ENCODE measurements around the gene ONECUT3.
"Not testable (repeated sequence)": the region's sequence is repeated elsewhere in the genome, so short reads cannot be mapped to it uniquely, and the experiment has no call there.

Gene ONECUT3

DNA sequence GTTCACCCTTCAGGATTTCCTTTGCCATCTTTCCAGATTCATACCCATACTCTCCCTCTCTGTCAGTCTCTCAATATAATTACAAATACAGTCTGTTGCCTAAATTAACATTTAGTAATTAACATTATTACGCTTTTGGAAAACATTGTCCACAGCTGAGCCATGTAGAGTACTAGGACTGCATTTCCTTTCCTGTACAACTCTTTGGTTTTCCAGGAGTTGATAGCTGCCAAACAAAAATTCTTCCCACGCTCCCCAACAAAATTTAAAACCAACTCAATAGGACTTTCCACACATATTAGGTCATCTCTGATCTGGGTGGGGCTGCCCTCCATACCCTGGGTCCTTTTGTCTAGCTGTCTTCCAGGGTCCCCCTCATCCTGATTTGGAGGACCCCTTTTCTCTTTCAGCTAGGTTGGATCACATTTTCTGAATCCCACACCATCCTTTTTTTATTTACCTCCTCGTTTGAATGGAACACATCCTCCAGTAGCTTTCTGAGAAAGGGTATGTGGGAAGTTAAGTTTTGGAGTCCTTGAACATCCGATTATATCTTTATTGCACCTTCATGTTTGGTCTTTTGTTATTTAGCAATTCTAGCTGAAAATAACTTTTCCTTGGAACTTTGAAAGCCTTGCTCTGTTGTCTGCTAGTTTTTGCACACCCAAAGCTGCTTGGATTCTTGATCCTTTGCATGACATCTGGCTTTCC, 17.7 kb downstream of the ONECUT3 start:
- DNase-seq, result no peak

DNA sequence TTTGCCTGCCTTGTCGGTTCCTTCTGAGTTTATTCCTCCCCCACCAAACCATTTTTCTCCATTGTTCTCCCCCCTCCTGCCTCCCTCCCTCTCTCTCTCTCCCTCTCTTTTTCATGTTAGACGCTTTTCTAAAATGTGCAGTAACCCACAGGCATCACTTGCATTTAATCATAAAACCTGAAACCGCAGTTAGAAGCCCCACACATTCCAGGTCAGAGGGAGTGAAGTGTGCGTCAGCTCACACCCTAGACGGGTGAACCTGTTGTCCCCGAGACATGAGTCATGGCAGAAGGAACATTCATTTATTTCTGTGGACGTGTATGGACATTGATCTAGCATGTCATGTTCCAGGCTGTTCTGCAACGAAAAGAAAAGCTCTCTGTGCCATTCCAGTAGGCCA, 19.9 kb downstream of the ONECUT3 start:
- no peak for DNase-seq

DNA sequence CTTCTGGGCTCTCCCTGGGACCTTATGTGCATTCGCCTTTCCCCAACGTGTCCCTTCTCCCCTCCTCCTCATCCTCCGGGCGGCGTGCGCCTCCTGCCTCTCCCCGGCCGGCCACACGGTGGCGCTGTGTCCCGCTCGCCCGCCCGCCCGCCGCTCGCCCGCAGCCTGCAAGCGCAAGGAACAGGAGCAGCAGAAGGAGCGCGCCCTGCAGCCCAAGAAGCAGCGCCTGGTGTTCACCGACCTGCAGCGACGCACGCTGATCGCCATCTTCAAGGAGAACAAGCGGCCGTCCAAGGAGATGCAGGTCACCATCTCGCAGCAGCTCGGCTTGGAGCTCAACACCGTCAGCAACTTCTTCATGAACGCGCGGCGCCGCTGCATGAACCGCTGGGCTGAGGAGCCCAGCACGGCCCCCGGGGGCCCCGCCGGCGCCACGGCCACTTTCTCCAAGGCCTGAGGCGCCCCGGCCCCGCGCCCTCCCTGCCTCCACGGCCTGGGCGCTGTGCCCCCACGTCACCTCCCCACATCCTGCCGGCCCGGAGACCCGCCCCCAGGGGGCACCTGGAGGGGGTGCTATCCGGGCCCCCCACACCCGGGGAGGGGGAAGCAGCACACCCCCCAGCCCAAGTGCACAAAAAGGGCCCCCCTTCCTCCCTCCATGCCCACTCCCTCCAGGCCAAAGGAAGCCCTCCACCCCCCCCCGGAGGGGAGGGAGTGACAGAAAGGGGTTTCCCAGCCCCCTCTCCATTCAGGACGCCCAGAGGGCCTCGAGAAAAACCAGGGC, 21.9 kb downstream of the ONECUT3 start:
- no peak for DNase-seq

GRCh38 chr19:1775951-1776605, 22.8 kb downstream of the ONECUT3 start:
- DNase-seq, result no peak

- no peak for DNase-seq
These were observed 23.4 kb downstream of the ONECUT3 start for GRCh38 chr19:1776606-1777147.

DNA sequence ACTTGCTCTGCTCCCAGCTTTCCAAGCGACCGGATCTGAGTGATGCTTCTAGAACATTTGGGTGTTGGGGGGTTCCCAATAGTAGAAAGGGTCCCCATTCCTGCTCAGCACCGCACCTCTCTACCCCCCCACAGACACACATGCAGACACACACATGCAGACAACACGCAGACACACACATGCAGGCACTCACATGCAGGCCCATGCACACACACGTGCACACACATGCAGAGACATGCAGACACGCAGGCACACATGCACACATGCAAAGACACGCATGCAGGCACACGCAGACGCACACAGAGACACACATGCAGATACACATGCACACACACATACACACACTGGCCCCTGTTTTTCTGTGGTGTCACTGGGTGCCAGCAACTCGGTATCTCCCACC, 23.8 kb downstream of the ONECUT3 start:
- no peak for DNase-seq

DNA sequence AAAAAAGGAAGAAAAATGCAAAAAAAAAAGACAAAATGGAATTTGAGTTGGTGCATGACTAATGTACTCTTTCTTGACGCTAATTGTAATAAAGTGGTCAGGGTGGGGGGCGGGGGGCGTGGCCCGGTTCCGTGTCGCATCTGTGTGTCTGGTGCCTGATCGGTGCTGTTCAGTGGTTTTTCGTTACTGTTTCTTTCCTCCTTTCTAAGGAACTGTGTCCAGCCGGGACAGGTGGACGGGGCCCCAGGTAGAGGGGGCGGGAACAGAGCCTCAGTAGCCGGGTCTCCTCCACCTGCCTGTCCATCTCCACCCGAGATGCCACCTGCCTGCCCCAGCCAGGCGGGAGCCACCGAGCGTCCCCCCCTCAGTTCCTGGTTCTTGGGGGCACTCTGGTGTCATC, 26.3 kb downstream of the ONECUT3 start:
- no peak for DNase-seq

DNA sequence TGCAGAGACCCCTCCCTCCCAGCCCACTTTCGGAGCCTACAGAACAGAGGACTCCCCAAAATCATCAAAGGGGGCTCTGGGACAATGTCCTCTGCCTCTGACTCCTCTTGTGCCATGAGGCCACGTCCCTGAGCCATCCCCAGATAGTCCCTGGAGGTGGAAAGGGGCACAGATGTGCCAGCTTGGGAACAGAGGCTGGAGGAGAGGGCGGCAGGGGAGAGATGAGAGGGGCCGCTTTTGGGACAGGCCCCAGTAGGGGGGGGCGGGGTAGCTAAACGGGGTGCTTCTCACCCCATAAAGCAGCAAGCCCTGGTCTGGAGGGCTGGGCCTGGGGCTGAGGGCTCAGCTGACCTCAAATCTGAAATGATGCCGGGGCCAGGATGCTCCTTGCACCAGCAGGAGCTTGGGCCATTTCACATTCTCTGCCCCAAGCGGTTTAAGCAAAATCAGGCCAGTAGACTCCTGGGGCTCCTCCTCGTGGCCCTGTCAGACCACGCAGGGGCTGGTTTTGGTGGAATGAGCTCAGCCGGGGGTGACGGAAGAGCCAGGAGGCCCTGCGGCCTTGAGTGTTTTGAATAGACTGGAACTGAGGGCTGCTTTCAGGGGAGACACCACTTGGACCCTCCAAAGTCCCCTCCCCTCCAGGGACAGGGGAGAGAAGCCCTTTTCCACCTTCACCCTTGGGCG, 27.1 kb downstream of the ONECUT3 start:
- no peak for DNase-seq

DNA sequence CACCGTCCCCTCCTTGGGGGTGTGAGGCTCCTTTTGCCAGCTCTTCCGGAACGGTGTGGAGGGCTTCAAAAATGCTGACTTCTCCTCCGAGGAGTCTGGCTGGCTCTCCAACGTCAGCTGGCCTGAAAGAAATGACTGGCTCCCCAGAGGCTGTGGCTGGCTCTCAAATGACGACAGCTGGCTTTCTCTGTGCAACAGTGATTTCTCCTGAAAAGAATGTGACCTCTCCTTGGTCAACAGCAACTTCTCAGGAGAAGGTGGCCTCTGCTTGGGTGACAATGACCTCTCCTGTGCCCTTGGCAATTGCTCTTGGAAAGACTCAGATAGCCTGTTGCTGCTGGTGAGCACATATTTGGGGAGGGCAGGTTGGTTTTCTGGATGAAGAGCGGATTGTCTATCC, 29.2 kb downstream of the ONECUT3 start:
- no peak for DNase-seq

DNA sequence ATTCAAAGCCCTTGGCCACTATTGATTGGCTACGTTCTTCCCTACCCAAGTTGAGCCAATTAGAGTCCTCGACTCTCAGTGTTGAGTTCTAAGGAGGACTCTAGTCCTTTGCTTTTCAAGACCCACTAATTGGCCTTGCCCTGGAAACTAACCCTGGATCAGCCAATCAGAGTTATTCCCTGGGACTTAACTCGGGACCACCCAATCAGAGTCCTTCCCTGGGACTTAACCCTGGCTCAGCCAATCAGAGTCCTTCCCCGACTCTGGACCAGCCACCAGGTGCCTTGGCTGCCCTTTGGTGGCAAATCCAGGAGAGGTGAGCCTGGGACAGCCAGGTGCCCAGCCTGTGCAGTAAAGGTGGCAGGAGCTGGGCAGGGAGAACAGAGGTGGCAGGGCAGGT, 30.0 kb downstream of the ONECUT3 start:
- no peak for DNase-seq

GRCh38 chr19:1783874-1784273, 30.6 kb downstream of the ONECUT3 start:
- DNase-seq, result no peak

DNA sequence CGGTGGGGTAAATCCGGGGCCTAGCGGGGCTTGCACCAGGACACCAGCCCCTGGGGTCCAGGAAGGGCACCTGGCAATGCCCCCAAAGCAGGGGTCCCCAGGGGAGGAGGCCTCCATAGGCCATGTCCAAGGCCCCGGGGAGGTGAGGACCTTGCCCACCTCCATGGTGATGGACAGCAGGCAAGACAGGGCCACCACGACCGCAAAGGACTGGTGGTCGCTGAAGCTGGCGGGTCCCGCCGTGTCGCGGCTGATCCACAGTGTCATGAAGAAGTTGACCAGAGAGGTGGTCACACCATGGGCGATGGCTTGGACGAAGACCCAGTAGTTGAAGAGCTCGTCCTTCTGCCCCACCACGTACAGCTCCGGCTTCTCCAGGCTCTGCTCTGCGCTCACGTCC, 32.0 kb downstream of the ONECUT3 start:
- no peak for DNase-seq

DNA sequence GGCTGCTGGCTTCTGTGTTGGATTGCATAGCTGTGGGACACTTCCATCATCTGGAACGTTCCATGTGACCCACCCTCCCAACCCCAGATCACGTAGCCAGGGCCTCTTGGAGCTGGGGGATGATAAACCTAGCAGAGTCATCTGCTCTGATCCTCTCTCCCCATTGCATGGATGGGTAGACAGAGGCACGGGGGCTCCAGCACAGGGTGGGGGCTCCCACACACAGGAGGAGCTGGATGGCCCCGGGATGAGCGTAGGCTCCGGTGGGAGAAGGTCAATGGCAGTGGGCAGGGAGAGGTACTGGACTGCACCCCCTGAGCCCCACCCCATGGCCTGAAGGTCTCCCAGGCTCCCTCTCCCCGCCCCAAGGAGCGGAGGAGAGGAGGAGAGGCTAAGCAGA, 33.4 kb downstream of the ONECUT3 start:
- no peak for DNase-seq

DNA sequence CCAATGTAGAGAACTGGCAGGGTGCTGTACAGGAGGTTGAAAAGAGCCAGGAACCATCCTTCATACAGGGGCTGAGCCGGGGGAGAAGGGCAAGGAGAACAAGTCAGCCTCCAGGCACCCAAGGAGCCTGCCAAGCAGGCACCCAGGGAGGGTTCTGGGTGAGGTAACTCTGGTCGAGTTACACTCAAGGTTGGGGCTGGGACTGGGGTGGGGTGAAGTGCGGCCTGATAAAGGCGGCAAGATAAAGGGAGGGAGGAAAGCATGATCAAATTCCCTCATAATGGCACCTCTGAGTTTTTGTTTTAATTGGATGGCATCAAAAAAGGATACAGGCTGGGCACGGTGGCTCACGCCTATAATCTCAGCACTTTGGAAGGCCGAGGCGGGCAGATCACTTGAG, 33.8 kb downstream of the ONECUT3 start:
- DNase-seq, result no peak

GRCh38 chr19:1789261-1790041, 36.1 kb downstream of the ONECUT3 start:
- no peak for DNase-seq

DNA sequence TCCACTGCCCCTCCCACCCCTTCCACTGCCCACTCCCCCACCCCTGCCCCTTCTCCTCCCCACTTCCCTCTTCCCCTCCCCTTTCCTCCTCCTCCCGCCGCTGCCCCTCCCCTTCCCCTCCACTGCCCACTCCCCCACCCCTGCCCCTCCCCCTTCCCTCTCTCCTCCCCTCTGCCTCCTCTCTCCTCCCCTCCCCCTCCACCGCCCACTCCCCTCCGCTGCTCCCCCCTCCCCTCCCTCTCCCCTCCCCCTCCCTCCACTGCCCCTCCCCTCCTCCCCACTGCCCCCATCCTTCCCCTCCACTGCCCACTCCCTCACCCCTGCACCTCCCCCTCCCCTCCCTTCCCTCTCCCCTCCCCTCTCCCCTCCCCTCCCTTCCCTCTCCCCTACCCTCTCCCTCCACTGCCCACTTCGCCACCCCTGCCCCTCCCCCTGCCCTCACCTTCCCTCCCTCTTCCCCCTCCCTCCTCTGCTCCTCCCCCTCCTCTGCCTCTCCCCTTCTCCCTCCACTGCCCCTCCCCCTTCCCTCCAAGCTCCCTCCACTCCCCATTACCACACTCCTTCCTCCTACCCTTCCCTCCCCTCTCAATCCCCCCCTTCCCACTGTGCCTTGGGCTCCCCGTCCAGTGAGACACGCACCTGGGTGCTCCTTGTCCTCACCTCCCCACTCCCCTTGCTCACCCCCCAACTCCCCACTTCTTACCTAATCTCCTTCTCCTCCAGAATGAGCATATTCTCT, 36.9 kb downstream of the ONECUT3 start:
- no peak for DNase-seq

DNA sequence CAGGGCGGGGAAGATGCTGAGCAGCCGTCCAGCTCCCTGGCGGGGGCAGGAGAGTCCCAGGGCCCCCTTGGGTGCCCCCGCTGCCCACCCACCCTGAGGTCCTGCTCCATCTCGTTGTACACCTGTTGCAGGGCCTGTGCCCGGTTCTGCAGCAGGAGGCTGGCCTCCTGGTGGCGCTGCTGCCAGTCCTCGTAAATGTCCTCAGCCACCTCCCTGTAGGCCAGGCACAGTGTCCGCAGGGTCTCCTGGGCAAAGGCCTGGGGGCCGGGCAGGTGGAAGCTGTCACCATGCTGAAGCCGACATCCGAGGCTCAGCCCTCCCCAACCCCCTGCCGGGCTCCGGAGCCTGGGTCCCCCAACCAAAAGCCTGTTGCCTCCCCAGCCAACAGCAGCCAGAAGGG, 38.6 kb downstream of the ONECUT3 start:
- no peak for DNase-seq

DNA sequence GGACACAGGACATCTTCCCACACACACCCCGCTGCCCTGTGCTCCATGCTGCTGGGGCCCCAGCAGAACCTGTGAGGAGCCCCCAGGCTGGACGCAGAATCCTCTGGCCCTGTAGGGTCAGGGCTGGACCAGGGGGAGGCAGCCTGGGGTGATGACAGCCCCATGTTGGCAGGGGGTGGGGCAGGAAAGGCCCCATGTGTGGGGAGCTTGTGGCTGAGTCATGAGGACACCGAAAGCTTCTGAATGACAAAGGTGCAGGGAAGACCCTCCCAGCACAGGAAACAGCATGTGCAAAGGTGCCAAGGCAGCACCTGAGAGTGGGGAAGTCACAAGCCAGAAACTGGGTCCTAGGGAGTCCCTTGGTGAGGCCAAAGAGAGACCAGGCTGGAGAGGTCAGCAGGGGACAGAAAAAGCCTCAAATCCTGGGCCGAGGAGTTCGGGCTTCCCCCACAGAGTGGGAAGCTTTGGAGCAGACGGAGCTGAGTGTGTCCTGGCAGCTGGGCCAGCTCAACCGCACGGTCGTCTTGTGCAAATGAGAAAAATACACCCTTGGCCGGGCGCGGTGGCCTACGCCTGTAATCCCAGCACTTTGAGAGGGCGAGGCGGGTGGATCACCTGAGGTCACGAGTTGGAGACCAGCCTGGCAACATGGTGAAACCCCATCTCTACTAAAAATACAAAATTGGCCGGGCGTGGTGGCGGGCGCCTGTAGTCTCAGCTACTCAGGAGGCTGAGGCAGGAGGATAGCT, 41.3 kb downstream of the ONECUT3 start:
- no peak for DNase-seq

GRCh38 chr19:1796395-1797142, 43.3 kb downstream of the ONECUT3 start:
- no peak for DNase-seq

GRCh38 chr19:1797313-1797712, 44.0 kb downstream of the ONECUT3 start:
- DNase-seq, result not testable (repeated sequence)
